ENCODE results near the gene OR2D2. TPM values are rescaled to one million over a fixed set of nuclear protein-coding genes. Genes with fewer than 3 reads are reported as not detected.

OR2D2 gene
- total and polyA plus RNA-seq, 10 of the 15 experiments (the other 5 are each of a cell fraction or from before 2014, with no cell fraction given): not detected

GRCh38 chr11:6864438-6864837, 27.9 kb downstream of the OR2D2 start (continued):
- TF ChIP-seq CBX3 (IDR thresholded peaks at IDR 0.05; ENCODE audit: borderline replicate concordance, low read depth) (no peak), MAX (IDR thresholded peaks at IDR 0.05; ENCODE audit: low read depth, low read length) (no peak), RAD21 (IDR thresholded peaks at IDR 0.05; ENCODE audit: insufficient read depth, low read depth, low read length) (no peak)

GRCh38 chr11:6862961-6863360, 29.3 kb downstream of the OR2D2 start, which contains the start of gene OR10A2:
Gene OR10A2, plus strand, starts transcription at chr11:6863057. Its CDS starts 6,698 bp downstream, at chr11:6869755.
- ChIA-PET CTCF (interaction anchor here (0.6 to 3.2 kb wide), 3 partner anchors 25 to 358 kb away, joined by 3 to 9 read pairs (median 4); no protein-coding TSS in a partner anchor), POLR2A (no interaction called here), RAD21 (ENCODE audit: unreplicated experiment) (no interaction called here), SMC1A (ENCODE audit: uncharacterized antibody, unreplicated experiment) (interaction anchor here (0.7 to 0.9 kb wide), 2 partner anchors 9 to 13 kb away, joined by 3 read pairs; no protein-coding TSS in a partner anchor)
- Histone ChIP-seq H3K9me3 (replicated peaks; ENCODE audit: control insufficient read depth, insufficient read depth, low read length) (no peaks in the 10 kb centered on the region), H3K27ac (ENCODE audit: control insufficient read depth, insufficient read depth) (no peak within 1 kb of the TSS), H2AFZ (ENCODE audit: control insufficient read depth, low read depth, low read length) (no peak within 1 kb of the TSS), H3K79me2 (ENCODE audit: control insufficient read depth, insufficient read depth, low read length) (no peaks in the 10 kb centered on the region), H3K4me1 (ENCODE audit: control insufficient read depth, insufficient read depth, low read length) (no peaks in the 10 kb centered on the region), H4K20me1 (ENCODE audit: control insufficient read depth, insufficient read depth) (no peaks in the 10 kb centered on the region; the same call in 1 of the 2 replicates), H3K36me3 (ENCODE audit: control insufficient read depth in 2 of 2, insufficient read depth in 2 of 2, low read length in 1 of 2) (no peaks in the 10 kb centered on the region), H3K27me3 (replicated peaks in 1 of 2; ENCODE audit: control insufficient read depth in 2 of 2, insufficient read depth in 2 of 2, low read length in 1 of 2) (no peaks in the 10 kb centered on the region), H3K4me3 (no peak within 1 kb of the TSS), H3K4me2 (ENCODE audit: control insufficient read depth, insufficient read depth) (no peak within 1 kb of the TSS), H3K9ac (ENCODE audit: control insufficient read depth, insufficient read depth, low read length) (no peak within 1 kb of the TSS)
- ATAC-seq: no peak
- in situ Hi-C loops (cut with MboI) (no loop called here), intact Hi-C loops (cut with micrococcal nuclease; ENCODE audit: unreplicated experiment) (no loop called here)
- 6% methylated on average over 1 of the region's 1 CpG for WGBS (ENCODE audit: insufficient coverage, insufficient replicate concordance, low lambda C conversion rate, missing lambda C conversion rate)
- no TSS peak for BruUV-seq (replicated peaks)
- DNase-seq (ENCODE audit: low read depth, low spot score): no peak
- no peak for FAIRE-seq
- TF ChIP-seq USF2 (IDR thresholded peaks at IDR 0.05; ENCODE audit: borderline replicate concordance, low read depth, low read length) (no peak), EZH2 (IDR thresholded peaks at IDR 0.05; ENCODE audit: borderline replicate concordance, control insufficient read depth, low read depth, low read length) (no peak), IKZF2 (IDR thresholded peaks at IDR 0.05) (no peak), SMARCA5 (IDR thresholded peaks at IDR 0.05) (no peak), PKNOX1 (IDR thresholded peaks at IDR 0.05) (no peak), NBN (IDR thresholded peaks at IDR 0.05) (no peak), FOXK2 (IDR thresholded peaks at IDR 0.05) (no peak), YY1 (IDR thresholded peaks at IDR 0.05; ENCODE audit: low read depth, low read length) (no peak), RELB (IDR thresholded peaks at IDR 0.05; ENCODE audit: low read depth) (no peak), CBX3 (IDR thresholded peaks at IDR 0.05; ENCODE audit: borderline replicate concordance, low read depth) (no peak), MTA2 (IDR thresholded peaks at IDR 0.05; ENCODE audit: low read depth) (no peak), STAT1 (conservative IDR thresholded peaks at IDR 0.05) (no peak), MLLT1 (IDR thresholded peaks at IDR 0.05) (no peak), IRF5 (IDR thresholded peaks at IDR 0.05; ENCODE audit: borderline replicate concordance) (no peak)

Data from GM12878 (cell line).